Measurements from ENCODE around the gene FLCN. TPM values are rescaled to one million over a fixed set of nuclear protein-coding genes. Genes with fewer than 3 reads are reported as not detected.
A peak's percentile ranks its signal among the peaks of the same experiment; 100 is the strongest.

FLCN gene
- total and polyA plus RNA-seq, 2 of the 13 experiments (the other 11 are each of a cell fraction or from before 2014, with no cell fraction given) = 16.6 to 24.9 TPM

GRCh38 chr17:17206124-17206912 is 30.6 kb downstream of the FLCN start, which contains the start of gene PLD6 (continued):
- TF ChIP-seq ZNF281 (CRISPR knock-in tag; IDR thresholded peaks at IDR 0.05; ENCODE audit: borderline replicate concordance) (peak; percentile 82), NFKBIZ (CRISPR knock-in tag; IDR thresholded peaks at IDR 0.05) (0 out of 2 replicates have a peak, but pooled peaks have one; percentile 53), CENPX (CRISPR knock-in tag; IDR thresholded peaks at IDR 0.05) (no peak), ZNF205 (CRISPR knock-in tag; IDR thresholded peaks at IDR 0.05) (no peak), SUZ12 (IDR thresholded peaks at IDR 0.05; ENCODE audit: low read depth, low read length) (no peak), ZNF704 (CRISPR knock-in tag; IDR thresholded peaks at IDR 0.05; ENCODE audit: borderline replicate concordance) (peak; percentile 83; the same call in 1 of the 2 replicates), ZBTB2 (CRISPR knock-in tag; IDR thresholded peaks at IDR 0.05; ENCODE audit: low read depth) (peak; percentile 83), SMARCC2 (IDR thresholded peaks at IDR 0.05) (no peak), FOXM1 (CRISPR knock-in tag; IDR thresholded peaks at IDR 0.05) (0 out of 2 replicates have a peak, but pooled peaks have one; percentile 42), SNAI1 (CRISPR knock-in tag; IDR thresholded peaks at IDR 0.05; ENCODE audit: borderline replicate concordance) (0 out of 2 replicates have a peak, but pooled peaks have one; percentile 21), TCF12 (IDR thresholded peaks at IDR 0.05) (no peak), TCF12 (CRISPR knock-in tag; IDR thresholded peaks at IDR 0.05) (peak; percentile 87; the same call in 1 of the 2 replicates), MED8 (CRISPR knock-in tag; IDR thresholded peaks at IDR 0.05; ENCODE audit: insufficient replicate concordance) (peak; percentile 87), PHF21A (CRISPR knock-in tag; IDR thresholded peaks at IDR 0.05) (peak; percentile 17; the same call in 1 of the 2 replicates), ZNF724P (CRISPR knock-in tag; IDR thresholded peaks at IDR 0.05; ENCODE audit: borderline replicate concordance) (peak; percentile 97), ATF4 (CRISPR knock-in tag; IDR thresholded peaks at IDR 0.05) (no peak; a peak in 1 of 4 replicates), ZNF414 (CRISPR knock-in tag; IDR thresholded peaks at IDR 0.05) (peak; percentile 95), PAF1 (CRISPR knock-in tag; IDR thresholded peaks at IDR 0.05) (no peak), SOX13 (IDR thresholded peaks at IDR 0.05) (no peak), SOX13 (CRISPR knock-in tag; conservative IDR thresholded peaks at IDR 0.05 in 1 of 2, IDR thresholded peaks at IDR 0.05 in 1 of 2) (peak in 1 of 2 experiments; percentile 26; a peak in 1 of 4 replicates), RFX3 (CRISPR knock-in tag; IDR thresholded peaks at IDR 0.05) (no peak), ZNF24 (IDR thresholded peaks at IDR 0.05) (no peak), ZNF709 (CRISPR knock-in tag; IDR thresholded peaks at IDR 0.05) (peak; percentile 99)
